K562 (cell line): ENCODE measurements around the gene ZMYND19. TPM values are rescaled to one million over a fixed set of nuclear protein-coding genes. Genes with fewer than 3 reads are reported as not detected.

ENCODE experiments used
- ARHGAP35 ChIP-seq: fragments of 450-650 bp; IDR thresholded peaks from 2 replicates; pipeline ENCODE4 v1.6.1; 2018; ENCODE audit not compliant: partially characterized antibody
- C11orf30 ChIP-seq: fragments of 450-650 bp; IDR thresholded peaks from 2 replicates; pipeline ENCODE4 v1.6.1; 2016; ENCODE audit warnings: low read depth, mild to moderate bottlenecking
- DMBX1 ChIP-seq: fragments of 250-450 bp; sonication (Bioruptor Pico); IDR thresholded peaks from 2 replicates; pipeline ENCODE4 v1.8.0; 2022; ENCODE audit warnings: inconsistent platforms, mild to moderate bottlenecking, moderate library complexity, borderline replicate concordance
- MTA1 ChIP-seq: fragments of 450-650 bp; IDR thresholded peaks from 2 replicates; pipeline ENCODE4 v1.6.1; 2017; ENCODE audit warnings: borderline replicate concordance
- NR1H2 ChIP-seq: sonication (generic); formaldehyde crosslinking; IDR thresholded peaks from 2 replicates; pipeline ENCODE4 v1.4.0; 2020; ENCODE audit warnings: mild to moderate bottlenecking, missing genetic modification reagents
- POLR2AphosphoS5 ChIP-seq: IDR thresholded peaks from 2 replicates; pipeline ENCODE4 v1.6.1; 2011; ENCODE audit warnings: mild to moderate bottlenecking, low read depth, low read length, moderate library complexity; ENCODE audit not compliant: control insufficient read depth, insufficient read depth
- SMC3 ChIP-seq: conservative IDR thresholded peaks from 2 replicates; pipeline ENCODE4 v1.6.1; 2011; ENCODE audit warnings: low read depth, low read length, improper control_type of control experiment; ENCODE audit not compliant: insufficient read depth
- SRSF9 ChIP-seq: fragments of 200-400 bp; formaldehyde crosslinking; IDR thresholded peaks from 2 replicates; pipeline ENCODE4 v1.6.1; 2017; ENCODE audit warnings: low read depth, low read length, borderline replicate concordance
- TAF9B ChIP-seq: fragments of 450-650 bp; IDR thresholded peaks from 2 replicates; pipeline ENCODE4 v1.6.1; 2018; ENCODE audit warnings: mild to moderate bottlenecking; ENCODE audit not compliant: partially characterized antibody
- ZBTB7A ChIP-seq: IDR thresholded peaks from 2 replicates; pipeline ENCODE4 v1.6.1; 2011; ENCODE audit warnings: low read depth, mild to moderate bottlenecking, low read length, moderate library complexity, borderline replicate concordance; ENCODE audit not compliant: control insufficient read depth
- ZNF41 ChIP-seq: fragments of 250-450 bp; sonication (Bioruptor Pico); conservative IDR thresholded peaks from 2 replicates; pipeline ENCODE4 v1.4.0; 2020; ENCODE audit warnings: mild to moderate bottlenecking
- ZNF436 ChIP-seq: fragments of 250-450, 450-650 bp; sonication (Bioruptor Pico); formaldehyde crosslinking; IDR thresholded peaks from 2 replicates; pipeline ENCODE4 v1.7.0; 2020; ENCODE audit warnings: mild to moderate bottlenecking
- polyA plus RNA-seq, 8 experiments: library from polyadenylated mRNA; depleted of rRNA in 4 of 8; stranded (reverse) in 5 of 8; unstranded in 3 of 8; fragments of >200 nt; fragmentation: Nextera tagmentation in 2 of 8; fragmentation: Illumina TruSeq in 1 of 8; extraction: Ambion mirVana in 2 of 8; extraction: Trizol in 1 of 8; gene quantifications; 2 replicates each; pipeline versions ENCODE4 v1.2.1 to v1.2.3, GENCODE V29; 2011 to 2014; ENCODE audit warnings: inconsistent platforms in 1 of 8, missing spikeins in 1 of 8
- total RNA-seq, 7 experiments: library from RNA; depleted of rRNA in 6 of 7; stranded (reverse); fragments of >200 nt in 6 of 7; fragmentation: Illumina TruSeq in 2 of 7; extraction: Trizol in 2 of 7; gene quantifications; 2 replicates each; pipeline versions ENCODE4 v1.2.1 to v1.2.3, GENCODE V29; 2011 to 2021; ENCODE audit warnings: low replicate concordance in 1 of 7
- TF ChIP-seq, protein P1 (sequence below): sonication (generic); formaldehyde crosslinking; IDR thresholded peaks from 2 replicates; pipeline ENCODE4 v1.8.1; 2023; ENCODE audit warnings: mild to moderate bottlenecking, missing genetic modification reagents
- TF ChIP-seq, protein P2 (sequence below), 2 experiments: fragments of 450-650 bp in 1 of 2; sonication (generic) in 1 of 2; formaldehyde crosslinking in 1 of 2; IDR thresholded peaks; 2 replicates each; pipeline versions ENCODE4 v1.7.1 to v1.9.0; 2016 to 2022; ENCODE audit warnings: inconsistent platforms in 1 of 2, mild to moderate bottlenecking in 1 of 2, missing genetic modification reagents in 1 of 2
- TF ChIP-seq, protein P3 (sequence below): fragments of 250-450 bp; sonication (Bioruptor Pico); IDR thresholded peaks from 2 replicates; pipeline ENCODE4 v1.5.0; 2020; ENCODE audit warnings: mild to moderate bottlenecking

Gene ZMYND19
- total and polyA plus RNA-seq, 9 of the 15 experiments (the other 6 are each of a cell fraction or from before 2014, with no cell fraction given) = 1.0 to 86.7 (median 44.0) TPM

DNA sequence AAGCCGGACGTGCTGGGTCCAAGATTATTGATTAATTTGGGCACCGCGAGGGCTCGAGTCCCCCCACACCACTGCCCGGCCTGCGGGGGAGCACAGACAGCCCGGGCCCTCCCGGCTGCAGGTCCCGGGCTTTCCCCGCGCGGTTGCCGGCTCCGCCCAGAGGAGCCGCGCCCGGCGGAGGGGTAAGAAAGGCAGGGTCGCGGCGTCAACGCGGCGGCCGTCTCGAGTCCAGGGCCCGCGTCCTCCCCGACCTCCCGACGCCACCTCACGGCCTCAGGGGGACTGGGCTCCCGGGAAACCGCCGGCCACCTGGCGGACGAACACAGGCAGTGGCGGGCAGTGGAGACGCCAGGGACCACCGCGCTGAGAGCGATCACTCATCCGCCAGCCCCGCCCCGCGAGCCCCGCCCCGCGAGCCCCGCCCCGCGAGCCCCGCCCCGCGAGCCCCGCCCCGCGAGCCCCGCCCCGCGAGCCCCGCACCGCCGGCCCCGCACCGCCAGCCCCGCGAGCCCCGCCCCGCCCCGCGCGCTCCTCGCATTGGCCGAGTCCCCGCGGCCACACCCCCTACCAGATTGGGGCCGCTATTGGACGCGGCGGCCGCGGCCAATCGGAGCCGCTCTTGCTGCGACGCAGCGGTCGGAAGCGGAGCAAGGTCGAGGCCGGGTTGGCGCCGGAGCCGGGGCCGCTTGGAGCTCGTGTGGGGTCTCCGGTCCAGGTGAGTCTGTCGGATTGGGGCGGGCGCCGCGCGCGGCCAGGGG is 38.9 kb downstream of the ZMYND19 start, which contains the start of gene MRPL41 (continued):
- TF ChIP-seq, protein P1, sequence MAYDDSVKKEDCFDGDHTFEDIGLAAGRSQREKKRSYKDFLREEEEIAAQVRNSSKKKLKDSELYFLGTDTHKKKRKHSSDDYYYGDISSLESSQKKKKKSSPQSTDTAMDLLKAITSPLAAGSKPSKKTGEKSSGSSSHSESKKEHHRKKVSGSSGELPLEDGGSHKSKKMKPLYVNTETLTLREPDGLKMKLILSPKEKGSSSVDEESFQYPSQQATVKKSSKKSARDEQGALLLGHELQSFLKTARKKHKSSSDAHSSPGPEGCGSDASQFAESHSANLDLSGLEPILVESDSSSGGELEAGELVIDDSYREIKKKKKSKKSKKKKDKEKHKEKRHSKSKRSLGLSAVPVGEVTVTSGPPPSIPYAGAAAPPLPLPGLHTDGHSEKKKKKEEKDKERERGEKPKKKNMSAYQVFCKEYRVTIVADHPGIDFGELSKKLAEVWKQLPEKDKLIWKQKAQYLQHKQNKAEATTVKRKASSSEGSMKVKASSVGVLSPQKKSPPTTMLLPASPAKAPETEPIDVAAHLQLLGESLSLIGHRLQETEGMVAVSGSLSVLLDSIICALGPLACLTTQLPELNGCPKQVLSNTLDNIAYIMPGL (CRISPR knock-in tag) = peak; percentile 36; the same call in 1 of the 2 replicates
- TF ChIP-seq ZNF41 (CRISPR knock-in tag) (no peak), ZNF436 (CRISPR knock-in tag) (no peak), MTA1 (no peak), POLR2AphosphoS5 (peak; percentile 83), DMBX1 (CRISPR knock-in tag) (no peak), C11orf30 (peak; percentile 64), SRSF9 (no peak), TAF9B (no peak), SMC3 (peak; percentile 68), ZBTB7A (peak; percentile 89), NR1H2 (CRISPR knock-in tag) (no peak), ARHGAP35 (no peak)
- TF ChIP-seq, protein P2, sequence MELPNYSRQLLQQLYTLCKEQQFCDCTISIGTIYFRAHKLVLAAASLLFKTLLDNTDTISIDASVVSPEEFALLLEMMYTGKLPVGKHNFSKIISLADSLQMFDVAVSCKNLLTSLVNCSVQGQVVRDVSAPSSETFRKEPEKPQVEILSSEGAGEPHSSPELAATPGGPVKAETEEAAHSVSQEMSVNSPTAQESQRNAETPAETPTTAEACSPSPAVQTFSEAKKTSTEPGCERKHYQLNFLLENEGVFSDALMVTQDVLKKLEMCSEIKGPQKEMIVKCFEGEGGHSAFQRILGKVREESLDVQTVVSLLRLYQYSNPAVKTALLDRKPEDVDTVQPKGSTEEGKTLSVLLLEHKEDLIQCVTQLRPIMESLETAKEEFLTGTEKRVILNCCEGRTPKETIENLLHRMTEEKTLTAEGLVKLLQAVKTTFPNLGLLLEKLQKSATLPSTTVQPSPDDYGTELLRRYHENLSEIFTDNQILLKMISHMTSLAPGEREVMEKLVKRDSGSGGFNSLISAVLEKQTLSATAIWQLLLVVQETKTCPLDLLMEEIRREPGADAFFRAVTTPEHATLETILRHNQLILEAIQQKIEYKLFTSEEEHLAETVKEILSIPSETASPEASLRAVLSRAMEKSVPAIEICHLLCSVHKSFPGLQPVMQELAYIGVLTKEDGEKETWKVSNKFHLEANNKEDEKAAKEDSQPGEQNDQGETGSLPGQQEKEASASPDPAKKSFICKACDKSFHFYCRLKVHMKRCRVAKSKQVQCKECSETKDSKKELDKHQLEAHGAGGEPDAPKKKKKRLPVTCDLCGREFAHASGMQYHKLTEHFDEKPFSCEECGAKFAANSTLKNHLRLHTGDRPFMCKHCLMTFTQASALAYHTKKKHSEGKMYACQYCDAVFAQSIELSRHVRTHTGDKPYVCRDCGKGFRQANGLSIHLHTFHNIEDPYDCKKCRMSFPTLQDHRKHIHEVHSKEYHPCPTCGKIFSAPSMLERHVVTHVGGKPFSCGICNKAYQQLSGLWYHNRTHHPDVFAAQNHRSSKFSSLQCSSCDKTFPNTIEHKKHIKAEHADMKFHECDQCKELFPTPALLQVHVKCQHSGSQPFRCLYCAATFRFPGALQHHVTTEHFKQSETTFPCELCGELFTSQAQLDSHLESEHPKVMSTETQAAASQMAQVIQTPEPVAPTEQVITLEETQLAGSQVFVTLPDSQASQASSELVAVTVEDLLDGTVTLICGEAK (IDR thresholded peaks at IDR 0.05) = 0 out of 2 replicates have a peak, but pooled peaks have one; percentile 12
- TF ChIP-seq, protein P2 (CRISPR knock-in tag; IDR thresholded peaks at IDR 0.05) = no peak
- TF ChIP-seq, protein P3, sequence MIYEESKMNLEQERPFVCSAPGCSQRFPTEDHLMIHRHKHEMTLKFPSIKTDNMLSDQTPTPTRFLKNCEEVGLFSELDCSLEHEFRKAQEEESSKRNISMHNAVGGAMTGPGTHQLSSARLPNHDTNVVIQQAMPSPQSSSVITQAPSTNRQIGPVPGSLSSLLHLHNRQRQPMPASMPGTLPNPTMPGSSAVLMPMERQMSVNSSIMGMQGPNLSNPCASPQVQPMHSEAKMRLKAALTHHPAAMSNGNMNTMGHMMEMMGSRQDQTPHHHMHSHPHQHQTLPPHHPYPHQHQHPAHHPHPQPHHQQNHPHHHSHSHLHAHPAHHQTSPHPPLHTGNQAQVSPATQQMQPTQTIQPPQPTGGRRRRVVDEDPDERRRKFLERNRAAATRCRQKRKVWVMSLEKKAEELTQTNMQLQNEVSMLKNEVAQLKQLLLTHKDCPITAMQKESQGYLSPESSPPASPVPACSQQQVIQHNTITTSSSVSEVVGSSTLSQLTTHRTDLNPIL (CRISPR knock-in tag) = no peak
